Measurements from ENCODE around the gene SMCO3. TPM values are rescaled to one million over a fixed set of nuclear protein-coding genes. Genes with fewer than 3 reads are reported as not detected.

SMCO3 gene
- total and polyA plus RNA-seq, 2 of the 13 experiments (the other 11 are each of a cell fraction or from before 2014, with no cell fraction given): 0.29 to 0.42 TPM

GRCh38 chr12:14803830-14804160 lies 10.2 kb downstream of the SMCO3 start (continued):
- no peak for TF ChIP-seq PREB (CRISPR knock-in tag; IDR thresholded peaks at IDR 0.05)
- 0 out of 2 replicates have a peak, but pooled peaks have one; percentile 1 for TF ChIP-seq ZGPAT (CRISPR knock-in tag; IDR thresholded peaks at IDR 0.05)
- TF ChIP-seq ZNF510 (CRISPR knock-in tag; IDR thresholded peaks at IDR 0.05; ENCODE audit: low read depth): 0 out of 2 replicates have a peak, but pooled peaks have one; percentile 15
- TF ChIP-seq ZNF143 (CRISPR knock-in tag; IDR thresholded peaks at IDR 0.05): 0 out of 2 replicates have a peak, but pooled peaks have one; percentile 10
- TF ChIP-seq ZNF224 (CRISPR knock-in tag; IDR thresholded peaks at IDR 0.05): no peak
- TF ChIP-seq SMAD3 (CRISPR knock-in tag; IDR thresholded peaks at IDR 0.05): no peak

- Histone ChIP-seq H3K79me2 (ENCODE audit: insufficient read depth, low read length) (peaks cover 51% of the 10 kb centered on the region), H3K9me3 (ENCODE audit: low read length) (no peaks in the 10 kb centered on the region), H3K27ac (ENCODE audit: extremely low read length, insufficient read depth, low read length) (peak within 1 kb of the TSS; percentile 83), H3K4me1 (ENCODE audit: insufficient read depth, low read length) (peaks cover 33% of the 10 kb centered on the region), H3K9ac (ENCODE audit: insufficient read depth, low read depth, low read length) (peak within 1 kb of the TSS; percentile 96), H3K36me3 (replicated peaks in 1 of 2; ENCODE audit: control insufficient read depth in 1 of 2, insufficient read depth in 2 of 2, low read length in 2 of 2) (peaks cover 7 to 18% of the 10 kb centered on the region in 2 experiments; a peak in 4 of 5 replicates), H3K27me3 (ENCODE audit: control insufficient read depth in 1 of 2, insufficient read depth in 2 of 2, low read length in 2 of 2) (no peaks in the 10 kb centered on the region; a peak in 1 of 5 replicates), H3K4me3 (replicated peaks in 1 of 3; ENCODE audit: insufficient read depth in 1 of 3, low read depth in 2 of 3, low read length in 3 of 3) (peak within 1 kb of the TSS; percentile 92 to 97 (median 96)), H3K4me2 (ENCODE audit: low read depth, low read length) (peak within 1 kb of the TSS; percentile 85), H4K20me1 (ENCODE audit: insufficient read depth, low read length) (no peaks in the 10 kb centered on the region; the same call in 1 of the 2 replicates), H2AFZ (ENCODE audit: low read length) (peak within 1 kb of the TSS; percentile 84)
- peak; percentile 99 for ATAC-seq
- WGBS (ENCODE audit: low lambda C conversion rate): under 1% methylated on average over 37 of the region's 50 CpGs
- ChIA-PET POLR2A (interaction anchor here (0.5 to 3.0 kb wide), 13 partner anchors 19 to 50 kb away, joined by 3 to 71 read pairs (median 6); partner anchors contain the start of gene ART4), CTCF (ENCODE audit: low intra/inter-chr PET ratio, low total read pairs) (no interaction called here)
- intact Hi-C loops (cut with micrococcal nuclease; ENCODE audit: unreplicated experiment) (loop anchor here (1.0 to 2.0 kb wide), 2 partner anchors 32 to 40 kb away; partner anchors contain the start of gene ART4), in situ Hi-C loops (cut with HindIII; ENCODE audit: extremely low pct_ligation_motif_present, low pct_unique_long_range_greater_than_20kb) (no loop called here)
- peak; percentile 90 for FAIRE-seq
- peak; percentile 99 for DNase-seq (ENCODE audit: low spot score)
- BruUV-seq (replicated peaks): TSS peak; percentile 69
- TF ChIP-seq TERF1 (CRISPR knock-in tag; IDR thresholded peaks at IDR 0.05) (no peak), IKZF1 (IDR thresholded peaks at IDR 0.05) (no peak), CCDC6 (CRISPR knock-in tag; IDR thresholded peaks at IDR 0.05) (no peak), ZNF556 (CRISPR knock-in tag; IDR thresholded peaks at IDR 0.05; ENCODE audit: borderline replicate concordance) (no peak), ZNF503 (CRISPR knock-in tag; IDR thresholded peaks at IDR 0.05) (no peak), ZNF800 (CRISPR knock-in tag; IDR thresholded peaks at IDR 0.05) (0 out of 2 replicates have a peak, but pooled peaks have one; percentile 59), HOXD1 (CRISPR knock-in tag; IDR thresholded peaks at IDR 0.05) (no peak), SMARCE1 (IDR thresholded peaks at IDR 0.05; ENCODE audit: borderline replicate concordance) (no peak), ZNF251 (CRISPR knock-in tag; IDR thresholded peaks at IDR 0.05) (no peak)
Observed at GRCh38 chr12:14803011-14803829, 10.8 kb downstream of the SMCO3 start, which contains the start of the genes C12orf60 and WBP11. C12orf60 (plus strand) TSS chr12:14803670; CDS start chr12:14822936, 19,266 bp downstream. WBP11 (minus strand) TSS chr12:14803478; CDS start chr12:14801383, 2,095 bp downstream.
